ENCODE data around the gene MKRN2. TPM values are rescaled to one million over a fixed set of nuclear protein-coding genes. Genes with fewer than 3 reads are reported as not detected.
"Not testable (repeated sequence)": the region's sequence is repeated elsewhere in the genome, so short reads cannot be mapped to it uniquely, and the experiment has no call there.

MKRN2 gene
- total RNA-seq, 2 experiments from 2014 or later: 21.9 to 24.2 TPM

DNA sequence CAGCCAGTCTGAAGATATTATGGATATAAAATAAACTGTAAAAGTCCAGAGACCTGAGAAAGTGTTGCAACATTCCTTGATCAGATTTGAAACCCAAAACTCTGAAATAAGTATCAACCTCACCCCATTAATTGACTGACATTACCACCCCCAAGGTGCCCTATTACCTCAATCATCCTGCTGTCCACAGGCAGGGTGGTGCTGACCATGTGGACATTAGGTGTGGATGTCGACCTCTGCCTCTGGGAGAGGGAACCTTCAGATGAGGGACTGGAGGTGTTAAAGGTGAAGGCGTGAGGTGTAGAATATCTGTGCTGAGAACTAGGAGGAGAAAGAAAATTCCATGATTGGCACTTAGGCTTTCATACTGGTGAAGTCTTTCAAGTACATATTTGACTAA is 47.1 kb downstream of the MKRN2 start:
- CTCF ChIA-PET: no interaction called here
- peaks cover 16% of the 10 kb centered on the region for H3K4me1 Mint-ChIP-seq
- H3K27me3 Mint-ChIP-seq: no peaks in the 10 kb centered on the region
- H3K9me3 Mint-ChIP-seq: no peaks in the 10 kb centered on the region
- POLR2A ChIA-PET: no interaction called here
- H3K27ac Mint-ChIP-seq: no peak overlapping the region
- no peak overlapping the region for H3K4me3 Mint-ChIP-seq
- H3K36me3 Mint-ChIP-seq (ENCODE audit: low read depth): peaks cover 67% of the 10 kb centered on the region
- DNase-seq: no peak

DNA sequence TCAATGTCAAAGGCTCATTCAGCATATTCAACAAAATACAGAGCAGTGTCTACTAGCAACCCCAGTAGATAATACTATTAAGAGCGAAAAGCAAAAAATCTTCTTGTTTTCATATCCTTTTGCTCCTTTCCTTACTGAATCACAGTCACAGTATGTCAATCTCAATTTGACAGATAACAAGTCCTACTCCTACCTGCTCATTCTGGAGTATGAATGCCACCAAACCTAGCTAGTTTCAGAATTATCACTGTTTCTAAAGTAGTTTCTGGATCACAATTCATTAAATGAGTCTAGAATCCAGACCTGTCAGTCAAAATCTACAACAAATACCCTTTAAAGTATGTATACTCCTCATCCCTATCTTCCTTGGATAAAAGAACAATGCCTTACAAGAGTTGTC is 51.5 kb downstream of the MKRN2 start:
- Mint-ChIP-seq H3K36me3 (ENCODE audit: low read depth) (peaks cover 48% of the 10 kb centered on the region), H3K27ac (no peak overlapping the region), H3K9me3 (no peaks in the 10 kb centered on the region), H3K27me3 (no peaks in the 10 kb centered on the region), H3K4me1 (peaks cover 23% of the 10 kb centered on the region), H3K4me3 (no peak overlapping the region)
- ChIA-PET POLR2A (interaction anchor here (2.6 kb wide), 1 partner anchor 56 kb away, joined by 14 read pairs; the partner anchor contains the start of gene RAF1), CTCF (interaction anchor here (0.7 kb wide), 1 partner anchor 844 kb away, joined by 3 read pairs; no protein-coding TSS in a partner anchor)
- DNase-seq: no peak

DNA sequence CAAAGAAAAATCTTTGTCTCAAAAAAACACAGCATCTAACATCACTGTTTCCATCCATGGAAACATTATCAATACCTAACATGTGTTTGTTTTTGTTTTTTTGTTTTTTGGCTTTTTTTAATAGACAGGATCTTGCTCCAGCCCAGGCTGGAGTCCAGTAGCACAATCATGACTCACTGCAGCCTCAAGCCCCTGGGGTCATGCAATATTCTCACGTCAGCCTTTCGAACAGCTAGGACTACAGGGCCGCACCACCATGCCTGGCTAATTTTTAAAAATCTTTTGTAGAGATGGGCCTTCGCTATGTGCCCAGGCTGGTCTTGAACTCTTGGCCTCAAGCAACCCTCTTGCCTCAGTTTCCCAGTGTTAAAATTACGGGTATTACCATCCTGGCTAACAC is 54.2 kb downstream of the MKRN2 start:
- Mint-ChIP-seq H3K9me3 (no peaks in the 10 kb centered on the region), H3K4me1 (peaks cover 39% of the 10 kb centered on the region), H3K27me3 (no peaks in the 10 kb centered on the region), H3K36me3 (ENCODE audit: low read depth) (peaks cover 34% of the 10 kb centered on the region), H3K27ac (no peak overlapping the region), H3K4me3 (no peak overlapping the region)
- ChIA-PET CTCF (interaction anchor here (0.6 to 1.1 kb wide), 3 partner anchors 14 to 52 kb away, joined by 3 read pairs; no protein-coding TSS in a partner anchor), POLR2A (interaction anchor here (0.5 to 1.2 kb wide), 2 partner anchors 15 to 52 kb away, joined by 4 to 5 read pairs; no protein-coding TSS in a partner anchor)
- no peak for DNase-seq

DNA sequence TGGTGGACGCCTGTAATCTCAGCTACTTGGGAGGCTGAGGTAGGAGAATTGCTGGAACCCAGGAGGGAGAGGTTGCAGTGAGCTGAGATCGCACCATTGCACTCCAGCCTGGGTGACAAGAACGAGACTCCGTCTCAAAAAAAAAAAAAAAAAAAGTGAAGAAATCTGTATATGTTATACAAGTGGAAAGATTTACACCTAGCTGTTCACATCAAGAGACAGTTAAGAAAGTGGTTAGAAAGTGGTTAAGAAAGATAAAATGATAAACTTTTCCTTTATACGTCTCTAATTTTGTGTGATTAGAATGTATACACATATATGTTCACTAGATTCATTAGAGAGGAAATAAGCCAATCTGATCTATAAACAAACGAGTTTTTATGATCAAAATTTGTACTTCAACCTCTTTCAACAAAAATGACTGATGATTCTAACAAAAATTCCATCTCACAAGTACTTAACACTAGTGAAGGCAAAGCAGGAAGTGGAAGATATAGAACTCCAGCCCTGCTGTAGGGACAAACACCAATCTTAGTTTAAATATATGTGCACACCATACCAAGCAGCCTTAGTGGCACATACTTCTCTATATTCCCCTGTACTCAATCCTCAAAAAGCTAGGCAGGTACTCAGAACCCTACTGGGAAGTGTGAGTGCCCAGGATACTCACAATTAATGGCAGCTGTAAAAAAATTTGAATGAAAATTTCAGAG is 55.8 kb downstream of the MKRN2 start:
- Mint-ChIP-seq H3K36me3 (ENCODE audit: low read depth) (peaks cover 29% of the 10 kb centered on the region), H3K4me3 (no peak overlapping the region), H3K27me3 (no peaks in the 10 kb centered on the region), H3K9me3 (no peaks in the 10 kb centered on the region), H3K4me1 (peaks cover 35% of the 10 kb centered on the region), H3K27ac (no peak overlapping the region)
- no peak for DNase-seq
- POLR2A ChIA-PET: no interaction called here
- CTCF ChIA-PET: interaction anchor here (0.7 kb wide), 1 partner anchor 22 kb away, joined by 3 read pairs; no protein-coding TSS in a partner anchor

DNA sequence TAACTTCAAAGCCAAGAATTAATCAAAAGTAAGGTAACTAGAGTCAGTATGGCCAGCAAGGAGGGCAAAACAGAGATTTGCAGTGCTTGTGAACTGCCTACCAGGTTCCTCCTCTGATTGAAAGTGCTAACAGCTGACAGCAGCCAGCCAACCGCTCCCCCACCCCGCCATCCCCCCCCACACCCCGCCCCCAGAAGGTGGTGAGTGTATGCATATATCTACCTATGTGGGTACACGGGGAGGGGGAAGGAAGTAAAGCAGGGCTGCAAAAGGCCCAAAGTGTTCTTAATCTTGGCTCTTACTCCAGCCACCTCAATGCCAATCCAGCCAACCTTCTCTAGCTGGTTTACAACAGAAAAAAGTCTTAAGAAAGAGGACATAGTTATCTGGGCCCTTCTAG is 56.4 kb downstream of the MKRN2 start:
- CTCF ChIA-PET: no interaction called here

DNA sequence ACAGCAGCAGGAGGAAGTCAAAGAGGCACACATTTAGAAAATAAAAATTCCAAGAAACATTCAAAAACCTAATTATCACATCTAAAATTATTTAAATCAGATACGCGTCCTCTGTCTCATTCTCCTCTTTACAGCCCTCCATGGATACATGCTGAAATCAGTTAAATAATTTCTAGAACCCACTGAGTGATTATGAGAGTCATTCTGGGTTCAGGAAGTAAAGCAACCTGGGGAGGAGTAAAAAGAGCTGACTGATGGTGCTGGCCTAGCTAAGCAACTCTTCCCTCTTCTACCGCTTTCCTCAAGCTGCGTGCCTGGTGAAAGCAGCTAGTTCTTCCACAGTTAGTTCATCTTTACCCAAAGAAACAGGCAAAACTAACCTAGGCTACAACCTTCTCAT is 58.4 kb downstream of the MKRN2 start:
- no peak for DNase-seq
- Mint-ChIP-seq H3K27me3 (no peaks in the 10 kb centered on the region), H3K27ac (no peak overlapping the region), H3K9me3 (no peaks in the 10 kb centered on the region), H3K4me3 (no peak overlapping the region), H3K36me3 (ENCODE audit: low read depth) (peaks cover 19% of the 10 kb centered on the region), H3K4me1 (peaks cover 28% of the 10 kb centered on the region)
- ChIA-PET CTCF (no interaction called here), POLR2A (interaction anchor here (1.0 to 1.5 kb wide), 2 partner anchors 13 to 48 kb away, joined by 3 to 7 read pairs; no protein-coding TSS in a partner anchor)

More for the DNA sequence above, 56.4 kb downstream of the MKRN2 start:
- Mint-ChIP-seq H3K27ac (no peak overlapping the region), H3K4me3 (no peak overlapping the region), H3K36me3 (ENCODE audit: low read depth) (peaks cover 28% of the 10 kb centered on the region), H3K27me3 (no peaks in the 10 kb centered on the region), H3K4me1 (peaks cover 34% of the 10 kb centered on the region), H3K9me3 (no peaks in the 10 kb centered on the region)
- POLR2A ChIA-PET: no interaction called here
- no peak for DNase-seq

DNA sequence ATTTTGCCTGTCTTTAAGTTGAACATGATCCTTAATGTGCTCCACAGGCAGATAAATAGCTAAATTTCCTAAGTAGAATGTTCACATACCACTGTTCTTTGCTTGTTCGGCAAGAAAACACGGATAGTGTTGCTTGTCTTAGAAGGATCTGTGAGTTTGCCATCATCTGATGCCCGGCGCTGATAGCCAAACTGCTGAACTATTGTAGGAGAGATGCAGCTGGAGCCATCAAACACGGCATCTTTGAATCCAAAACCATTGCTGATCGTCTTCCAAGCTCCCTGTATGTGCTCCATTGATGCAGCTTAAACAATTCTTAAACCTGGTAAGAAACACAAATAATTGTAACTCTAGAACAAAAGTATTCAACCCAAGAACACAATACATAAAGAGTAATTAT is 61.5 kb downstream of the MKRN2 start:
- POLR2A ChIA-PET: no interaction called here
- H3K4me3 Mint-ChIP-seq: no peak overlapping the region

DNA sequence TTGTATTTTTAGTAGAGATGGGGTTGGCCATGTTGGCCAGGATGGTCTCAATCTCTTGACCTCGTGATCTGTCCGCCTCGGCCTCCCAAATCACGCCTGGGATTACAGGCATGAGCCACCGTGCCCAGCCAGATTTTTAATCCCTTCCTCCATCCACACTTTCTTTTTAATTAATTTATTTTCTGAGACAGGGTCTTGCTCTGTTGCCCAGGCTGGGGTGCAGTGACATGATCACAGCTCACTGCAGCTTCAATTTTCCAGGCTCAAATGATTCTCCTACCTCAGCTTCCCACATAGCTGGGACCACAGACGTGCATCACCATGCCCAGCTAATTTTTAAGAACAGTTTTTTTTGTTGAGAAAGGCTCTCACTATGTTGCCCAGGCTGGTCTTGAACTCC is 63.4 kb downstream of the MKRN2 start:
- H3K4me3 Mint-ChIP-seq: no peak overlapping the region
- H3K4me1 Mint-ChIP-seq: peaks cover 31% of the 10 kb centered on the region
- no peaks in the 10 kb centered on the region for H3K27me3 Mint-ChIP-seq
- no peaks in the 10 kb centered on the region for H3K9me3 Mint-ChIP-seq
- ChIA-PET CTCF (no interaction called here), POLR2A (no interaction called here)
- H3K27ac Mint-ChIP-seq: no peak overlapping the region
- peaks cover 11% of the 10 kb centered on the region for H3K36me3 Mint-ChIP-seq (ENCODE audit: low read depth)
- DNase-seq: no peak

More for the DNA sequence above, 61.5 kb downstream of the MKRN2 start:
- DNase-seq: no peak
- Mint-ChIP-seq H3K27ac (no peak overlapping the region), H3K9me3 (no peaks in the 10 kb centered on the region), H3K36me3 (ENCODE audit: low read depth) (peaks cover 16% of the 10 kb centered on the region), H3K4me1 (peaks cover 35% of the 10 kb centered on the region), H3K27me3 (no peaks in the 10 kb centered on the region)
- CTCF ChIA-PET: no interaction called here

DNA sequence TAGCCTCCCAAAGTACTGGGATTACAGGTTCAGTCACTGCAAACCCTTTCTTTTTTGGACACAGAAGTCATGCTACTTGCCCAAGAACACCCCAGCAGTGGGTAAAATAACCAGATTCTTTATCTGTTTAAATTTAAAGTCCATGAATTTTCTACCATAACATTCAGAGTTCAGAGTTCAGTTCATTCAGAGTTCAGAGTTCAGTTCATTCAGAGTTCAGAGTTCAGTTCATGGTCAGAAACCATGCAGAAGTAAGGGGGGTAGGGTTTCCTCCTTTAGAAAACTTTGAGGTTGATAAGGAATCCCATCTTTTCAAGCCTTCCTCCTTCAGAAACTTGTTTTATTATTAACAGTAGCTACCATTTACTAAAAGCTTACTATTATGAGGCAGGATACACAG is 63.8 kb downstream of the MKRN2 start:
- CTCF ChIA-PET: no interaction called here
- H3K27me3 Mint-ChIP-seq: no peaks in the 10 kb centered on the region
- no peak overlapping the region for H3K27ac Mint-ChIP-seq
- H3K4me3 Mint-ChIP-seq: no peak overlapping the region
- no peaks in the 10 kb centered on the region for H3K9me3 Mint-ChIP-seq
- no peak for DNase-seq
- peaks cover 11% of the 10 kb centered on the region for H3K36me3 Mint-ChIP-seq (ENCODE audit: low read depth)
- POLR2A ChIA-PET: no interaction called here
- H3K4me1 Mint-ChIP-seq: peaks cover 32% of the 10 kb centered on the region

DNA sequence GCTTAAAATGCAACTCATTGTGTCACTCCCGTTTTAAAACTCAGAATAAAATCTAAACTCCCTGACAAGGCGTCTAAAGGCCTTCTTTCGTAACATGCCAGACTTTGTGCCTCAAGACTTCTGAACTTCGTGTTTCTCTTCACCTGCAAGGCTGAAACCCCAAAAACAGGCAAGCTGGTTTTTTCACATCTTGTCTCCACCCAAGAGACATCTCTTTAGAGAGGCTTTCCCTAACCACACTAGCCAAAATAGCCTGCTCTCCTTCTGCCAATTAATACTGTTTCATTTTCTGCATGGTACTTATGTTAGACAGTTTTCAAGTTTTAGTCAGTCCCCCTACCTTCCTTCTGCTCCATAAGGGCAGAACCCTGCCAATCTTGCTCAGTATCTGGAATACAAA is 65.4 kb downstream of the MKRN2 start:
- Mint-ChIP-seq H3K36me3 (ENCODE audit: low read depth) (peaks cover 4% of the 10 kb centered on the region), H3K4me1 (peaks cover 32% of the 10 kb centered on the region), H3K27ac (no peak overlapping the region), H3K9me3 (no peaks in the 10 kb centered on the region), H3K27me3 (no peaks in the 10 kb centered on the region), H3K4me3 (no peak overlapping the region)
- CTCF ChIA-PET: interaction anchor here (1.3 kb wide), 1 partner anchor 40 kb away, joined by 3 read pairs; no protein-coding TSS in a partner anchor
- POLR2A ChIA-PET: interaction anchor here (0.6 to 1.2 kb wide), 2 partner anchors 14 to 40 kb away, joined by 3 read pairs; no protein-coding TSS in a partner anchor
- DNase-seq: no peak

DNA sequence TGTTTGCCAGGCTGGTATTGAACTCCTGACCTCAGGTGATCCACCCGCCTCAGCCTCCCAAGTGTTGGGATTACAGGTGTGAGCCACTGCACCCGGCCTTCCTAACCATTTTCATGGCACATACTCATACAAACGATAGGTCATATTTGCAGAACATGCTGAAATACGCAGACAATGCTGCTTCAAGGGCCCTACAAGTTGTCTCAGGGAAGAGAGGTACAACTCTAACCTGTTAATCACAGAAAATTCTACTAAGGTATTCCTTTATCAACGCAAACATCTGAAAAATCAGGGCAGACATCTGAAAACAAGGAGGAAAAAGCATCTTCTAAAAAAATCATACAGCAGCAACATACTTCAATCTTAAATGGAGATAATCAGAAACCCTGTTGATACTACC is 67.2 kb downstream of the MKRN2 start:
- DNase-seq: no peak
- peaks cover 36% of the 10 kb centered on the region for H3K4me1 Mint-ChIP-seq
- H3K9me3 Mint-ChIP-seq: no peaks in the 10 kb centered on the region
- H3K27me3 Mint-ChIP-seq: no peaks in the 10 kb centered on the region
- CTCF ChIA-PET: no interaction called here
- no peak overlapping the region for H3K27ac Mint-ChIP-seq
- no peak overlapping the region for H3K4me3 Mint-ChIP-seq
- H3K36me3 Mint-ChIP-seq (ENCODE audit: low read depth): no peaks in the 10 kb centered on the region
- POLR2A ChIA-PET: no interaction called here

DNA sequence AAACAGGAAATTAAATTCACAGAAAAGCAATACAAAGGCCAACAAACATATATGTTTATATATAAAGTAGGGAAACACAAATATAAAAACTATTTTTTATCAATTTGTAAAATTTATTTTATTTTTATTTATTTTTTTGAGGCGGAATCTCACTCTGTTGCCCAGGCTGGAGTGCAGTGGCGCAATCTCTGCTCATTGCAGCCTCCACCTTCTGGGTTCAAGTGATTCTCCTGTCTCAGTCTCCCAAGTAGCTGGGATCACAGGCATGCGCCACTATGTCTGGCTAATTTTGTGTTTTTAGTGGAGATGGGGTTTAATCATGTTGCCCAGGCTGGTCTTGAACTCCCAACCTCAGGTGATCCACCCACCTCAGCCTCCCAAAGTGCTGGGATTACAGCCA is 68.1 kb downstream of the MKRN2 start:
- peaks cover 38% of the 10 kb centered on the region for H3K4me1 Mint-ChIP-seq
- H3K27me3 Mint-ChIP-seq; H3K27ac Mint-ChIP-seq; DNase-seq; H3K36me3 Mint-ChIP-seq (ENCODE audit: low read depth); H3K4me3 Mint-ChIP-seq; H3K9me3 Mint-ChIP-seq: not testable (repeated sequence)
- ChIA-PET POLR2A (interaction anchor here (0.6 kb wide), 1 partner anchor 37 kb away, joined by 3 read pairs; no protein-coding TSS in a partner anchor), CTCF (interaction anchor here (1.0 kb wide), 1 partner anchor 13 kb away, joined by 3 read pairs; no protein-coding TSS in a partner anchor)

DNA sequence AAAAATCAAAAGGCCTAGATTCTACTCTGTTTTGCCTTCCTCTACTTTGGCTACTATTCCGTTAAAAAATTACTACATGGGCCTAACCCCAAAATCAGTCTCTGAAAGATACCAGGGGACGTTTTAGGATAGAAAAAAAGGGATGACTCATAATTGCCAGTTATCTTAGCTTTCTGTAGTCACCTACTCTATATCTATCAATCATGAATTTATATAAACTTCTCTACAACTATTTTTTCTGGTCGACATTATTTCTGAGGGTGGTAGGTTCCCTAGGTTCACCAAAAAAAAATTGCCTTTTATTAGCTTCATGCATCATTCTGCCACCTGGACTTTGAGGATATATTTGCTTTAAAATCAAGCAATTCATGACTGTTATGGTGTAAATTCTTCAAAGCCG is 70.5 kb downstream of the MKRN2 start:
- CTCF ChIA-PET: no interaction called here
- H3K27ac Mint-ChIP-seq: no peak overlapping the region
- H3K9me3 Mint-ChIP-seq: no peaks in the 10 kb centered on the region
- peaks cover 2% of the 10 kb centered on the region for H3K36me3 Mint-ChIP-seq (ENCODE audit: low read depth)
- peaks cover 33% of the 10 kb centered on the region for H3K4me1 Mint-ChIP-seq
- POLR2A ChIA-PET: no interaction called here
- no peaks in the 10 kb centered on the region for H3K27me3 Mint-ChIP-seq
- DNase-seq: no peak
- no peak overlapping the region for H3K4me3 Mint-ChIP-seq

DNA sequence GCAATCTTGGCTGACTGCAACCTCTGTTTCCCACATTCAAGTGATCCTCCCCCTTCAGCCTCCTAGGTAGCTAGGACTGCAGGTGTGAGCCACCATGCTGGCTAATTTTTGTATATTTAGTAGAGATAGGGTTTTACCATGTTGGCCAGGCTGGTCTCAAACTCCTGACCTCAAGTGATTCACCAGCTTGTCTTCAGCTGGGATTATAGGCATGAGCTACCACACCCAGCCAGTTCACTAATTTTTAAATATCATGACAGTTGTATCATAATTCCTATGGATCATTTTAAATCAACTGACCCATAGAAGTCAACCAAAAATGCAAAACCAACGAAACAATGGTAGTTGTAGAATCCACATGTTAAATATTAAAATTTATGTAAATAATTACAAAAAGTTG is 71.9 kb downstream of the MKRN2 start:
- no peaks in the 10 kb centered on the region for H3K9me3 Mint-ChIP-seq
- H3K27ac Mint-ChIP-seq: no peak overlapping the region
- no peaks in the 10 kb centered on the region for H3K27me3 Mint-ChIP-seq
- ChIA-PET POLR2A (no interaction called here), CTCF (interaction anchor here (1.6 kb wide), 1 partner anchor 34 kb away, joined by 4 read pairs; no protein-coding TSS in a partner anchor)
- H3K4me1 Mint-ChIP-seq: peaks cover 34% of the 10 kb centered on the region
- no peak overlapping the region for H3K4me3 Mint-ChIP-seq
- peaks cover 6% of the 10 kb centered on the region for H3K36me3 Mint-ChIP-seq (ENCODE audit: low read depth)
- DNase-seq: no peak

All from activated CD4-positive, alpha-beta memory T cell treated with anti-CD3 and anti-CD28 coated beads, Interleukin-2, amount 10 ng/mL, durations not matched to agents 7 days and 5 days (primary cell).